Neural cell (in vitro differentiated cells): ENCODE results near the gene SLC41A1.

Source experiments
- CTCF ChIP-seq: fragments of 450-650 bp; IDR thresholded peaks from 2 replicates; pipeline ENCODE4 v1.5.1; 2014; ENCODE audit warnings: antibody characterized with exemption, mild to moderate bottlenecking, moderate library complexity; ENCODE audit not compliant: poor library complexity, severe bottlenecking
- EP300 ChIP-seq: fragments of 450-650 bp; conservative IDR thresholded peaks from 2 replicates; pipeline ENCODE4 v1.6.1; 2014; ENCODE audit warnings: antibody characterized with exemption, mild to moderate bottlenecking, moderate library complexity; ENCODE audit not compliant: poor library complexity, severe bottlenecking
- EZH2 ChIP-seq: fragments of 200-600, 300-800 bp; shearing (Covaris generic), sonication (generic); IDR thresholded peaks from 2 replicates; pipeline ENCODE4 v1.6.1; 2014; ENCODE audit warnings: antibody characterized with exemption, low read length, borderline replicate concordance, mild to moderate bottlenecking; ENCODE audit not compliant: insufficient read depth, poor library complexity, severe bottlenecking
- MXI1 ChIP-seq: fragments of 450-650 bp; conservative IDR thresholded peaks from 2 replicates; pipeline ENCODE4 v1.6.1; 2014; ENCODE audit warnings: antibody characterized with exemption, mild to moderate bottlenecking; ENCODE audit not compliant: poor library complexity, severe bottlenecking
- POLR2AphosphoS5 ChIP-seq: IDR thresholded peaks from 2 replicates; pipeline ENCODE4 v1.6.1; 2012
- RAD21 ChIP-seq: fragments of 450-650 bp; conservative IDR thresholded peaks from 2 replicates; pipeline ENCODE4 v1.6.1; 2014; ENCODE audit warnings: antibody characterized with exemption, mild to moderate bottlenecking, moderate library complexity
- REST ChIP-seq: IDR thresholded peaks from 2 replicates; pipeline ENCODE4 v1.6.1; 2012; ENCODE audit warnings: borderline replicate concordance
- SMC3 ChIP-seq: fragments of 450-650 bp; conservative IDR thresholded peaks from 2 replicates; pipeline ENCODE4 v1.6.1; 2014; ENCODE audit warnings: antibody characterized with exemption, mild to moderate bottlenecking, moderate library complexity; ENCODE audit not compliant: poor library complexity
- TAF1 ChIP-seq: IDR thresholded peaks from 2 replicates; pipeline ENCODE4 v1.6.1; 2012; ENCODE audit warnings: low read depth

DNA sequence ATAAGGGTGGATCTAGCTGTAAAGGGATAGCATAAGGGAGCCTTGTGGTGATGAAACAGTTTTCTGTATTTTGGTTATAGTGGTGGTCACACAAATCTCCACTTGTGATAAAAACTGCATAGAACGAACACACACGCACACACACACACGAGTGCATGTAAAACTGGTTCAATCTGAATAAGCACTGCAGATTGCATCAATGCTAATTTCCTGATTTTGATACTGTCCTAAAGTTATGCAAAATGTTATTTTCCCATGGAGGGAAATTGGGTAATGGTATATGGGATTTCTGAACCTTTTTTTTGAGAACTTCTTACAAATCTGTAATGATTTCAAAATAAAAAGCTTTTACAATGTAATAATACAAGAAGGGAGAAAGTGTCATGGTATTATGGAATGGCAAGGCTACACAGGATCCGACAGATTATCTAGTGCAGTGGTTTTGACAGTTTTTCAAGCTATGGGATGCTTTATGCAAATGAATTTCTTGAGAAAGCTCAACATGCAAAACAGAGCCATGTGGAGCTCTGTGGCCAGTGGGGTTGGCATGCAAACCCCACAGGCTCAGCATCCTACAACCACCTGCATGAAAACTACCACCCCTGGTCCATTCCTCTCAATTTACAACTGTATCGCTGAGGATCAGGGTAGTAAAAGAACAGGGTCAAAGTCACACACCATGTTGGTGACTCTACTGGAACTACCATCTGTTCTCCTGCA, 18.8 kb downstream of the SLC41A1 start:
- no peak for TF ChIP-seq EP300
- TF ChIP-seq CTCF: no peak
- no peak for TF ChIP-seq POLR2AphosphoS5
- no peak for TF ChIP-seq REST
- TF ChIP-seq EZH2: no peak
- TF ChIP-seq SMC3: no peak
- no peak for TF ChIP-seq TAF1
- TF ChIP-seq RAD21: no peak
- no peak for TF ChIP-seq MXI1
